Measurements from ENCODE around the gene TGFBRAP1. TPM values are rescaled to one million over a fixed set of nuclear protein-coding genes. Genes with fewer than 3 reads are reported as not detected.
"Not testable (repeated sequence)": the region's sequence is repeated elsewhere in the genome, so short reads cannot be mapped to it uniquely, and the experiment has no call there.

Gene TGFBRAP1
- total and polyA plus RNA-seq, 8 donors, result 4.9 to 35.7 (median 15.8) TPM

DNA sequence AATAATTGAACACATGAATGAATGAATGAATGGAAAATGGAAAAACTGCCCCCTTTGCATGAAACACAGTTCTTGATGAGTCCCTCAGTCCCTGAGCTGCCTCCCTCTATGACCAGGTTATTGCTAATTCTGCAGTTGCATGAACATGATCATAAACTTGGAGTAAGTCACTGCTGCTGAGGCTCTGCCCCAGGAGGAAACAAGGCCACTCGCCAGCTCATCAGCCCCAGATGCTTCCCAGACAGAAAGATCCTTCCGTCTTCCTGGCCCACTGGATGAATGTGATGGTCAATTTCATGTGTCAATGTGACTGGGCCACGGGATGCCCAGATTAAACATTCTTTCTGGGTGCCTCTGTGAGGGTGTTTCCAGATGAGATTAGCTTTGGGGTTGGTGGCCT, 71.6 kb downstream of the TGFBRAP1 start:
- TF ChIP-seq, protein P1, sequence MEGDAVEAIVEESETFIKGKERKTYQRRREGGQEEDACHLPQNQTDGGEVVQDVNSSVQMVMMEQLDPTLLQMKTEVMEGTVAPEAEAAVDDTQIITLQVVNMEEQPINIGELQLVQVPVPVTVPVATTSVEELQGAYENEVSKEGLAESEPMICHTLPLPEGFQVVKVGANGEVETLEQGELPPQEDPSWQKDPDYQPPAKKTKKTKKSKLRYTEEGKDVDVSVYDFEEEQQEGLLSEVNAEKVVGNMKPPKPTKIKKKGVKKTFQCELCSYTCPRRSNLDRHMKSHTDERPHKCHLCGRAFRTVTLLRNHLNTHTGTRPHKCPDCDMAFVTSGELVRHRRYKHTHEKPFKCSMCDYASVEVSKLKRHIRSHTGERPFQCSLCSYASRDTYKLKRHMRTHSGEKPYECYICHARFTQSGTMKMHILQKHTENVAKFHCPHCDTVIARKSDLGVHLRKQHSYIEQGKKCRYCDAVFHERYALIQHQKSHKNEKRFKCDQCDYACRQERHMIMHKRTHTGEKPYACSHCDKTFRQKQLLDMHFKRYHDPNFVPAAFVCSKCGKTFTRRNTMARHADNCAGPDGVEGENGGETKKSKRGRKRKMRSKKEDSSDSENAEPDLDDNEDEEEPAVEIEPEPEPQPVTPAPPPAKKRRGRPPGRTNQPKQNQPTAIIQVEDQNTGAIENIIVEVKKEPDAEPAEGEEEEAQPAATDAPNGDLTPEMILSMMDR (IDR thresholded peaks at IDR 0.05), result no peak
- TF ChIP-seq POLR2A (IDR thresholded peaks at IDR 0.05) (no peak), POLR2AphosphoS5 (IDR thresholded peaks at IDR 0.05) (no peak), EP300 (IDR thresholded peaks at IDR 0.05) (no peak)
- 70 to 89% (median 84%) methylated on average over 3 of the region's 3 CpGs for WGBS, 5 donors
- H3K27ac ChIP-seq, result no peak overlapping the region
- H3K9me3 ChIP-seq, result no peaks in the 10 kb centered on the region
- no peak for DNase-seq
- intact Hi-C loops (cut with DNase I; ENCODE audit: low total_unique reads), result no loop called here
- peaks cover 0 to 11% (median 0%) of the 10 kb centered on the region in 4 donors for H3K36me3 ChIP-seq
- no peak overlapping the region for H3K4me3 ChIP-seq
- H3K27me3 ChIP-seq, result no peaks in the 10 kb centered on the region
- no peaks in the 10 kb centered on the region for H3K4me1 ChIP-seq

DNA sequence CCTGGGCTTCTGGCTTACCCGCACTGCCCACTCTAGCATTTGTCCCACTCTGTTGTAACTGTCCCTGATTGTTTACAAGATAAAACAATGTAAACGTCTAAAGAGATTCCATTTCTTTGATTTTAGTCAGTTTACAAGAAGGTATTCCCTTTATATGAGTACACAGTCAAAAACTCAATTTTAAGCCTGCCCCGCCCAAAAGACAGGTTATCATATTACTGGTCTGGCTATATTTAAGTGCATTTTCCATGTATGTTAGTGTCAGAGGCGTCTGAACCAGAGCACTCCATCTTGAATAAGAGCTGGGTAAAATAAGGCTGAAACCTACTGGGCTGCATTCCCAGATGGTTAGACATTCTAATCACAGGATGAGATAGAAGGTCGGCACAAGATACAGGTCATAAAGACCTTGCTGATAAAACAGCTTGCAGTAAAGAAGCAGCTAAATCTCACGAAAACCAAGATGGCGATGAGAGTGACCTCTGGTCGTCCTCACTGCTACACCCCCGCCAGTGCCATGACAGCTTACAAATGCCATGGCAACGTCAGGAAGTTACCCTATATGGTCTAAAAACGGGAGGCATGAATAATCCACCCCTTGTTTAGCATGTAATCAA, 73.0 kb downstream of the TGFBRAP1 start:
- DNase-seq, result no peak
- Histone ChIP-seq H3K36me3 (no peaks in the 10 kb centered on the region), H3K27me3 (no peaks in the 10 kb centered on the region), H3K9me3 (no peaks in the 10 kb centered on the region), H3K4me1 (no peaks in the 10 kb centered on the region), H3K4me3 (no peak overlapping the region), H3K27ac (no peak overlapping the region)
- TF ChIP-seq POLR2A (IDR thresholded peaks at IDR 0.05) (no peak), POLR2AphosphoS5 (IDR thresholded peaks at IDR 0.05) (no peak), EP300 (IDR thresholded peaks at IDR 0.05) (no peak)
- TF ChIP-seq, protein P1 (IDR thresholded peaks at IDR 0.05), result no peak
- intact Hi-C loops (cut with DNase I; ENCODE audit: low total_unique reads), result no loop called here
- 66 to 80% (median 77%) methylated on average over 11 of the region's 11 CpGs for WGBS, 5 donors

DNA sequence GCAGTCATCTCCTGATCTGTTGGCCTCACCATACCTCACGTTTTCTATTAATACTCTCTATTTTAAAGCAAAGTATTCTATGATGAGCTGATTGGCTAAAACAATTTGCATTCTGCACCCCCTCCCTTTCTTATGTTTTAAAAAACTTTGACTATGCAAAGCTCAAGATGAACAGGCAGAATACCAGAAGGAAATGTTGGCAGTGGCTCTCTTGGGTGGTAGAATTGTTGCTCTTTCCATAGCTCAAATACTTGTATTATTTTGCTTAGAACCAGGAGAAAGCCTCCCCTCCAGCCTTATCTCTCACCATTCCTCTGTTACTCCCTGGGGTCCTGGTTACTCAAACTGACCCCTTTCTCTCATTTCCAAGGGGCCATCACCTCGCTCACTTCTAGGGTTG, 73.6 kb downstream of the TGFBRAP1 start:
- Histone ChIP-seq H3K36me3 (no peaks in the 10 kb centered on the region), H3K27me3 (no peaks in the 10 kb centered on the region), H3K9me3 (no peaks in the 10 kb centered on the region), H3K4me3 (no peak overlapping the region), H3K4me1 (no peaks in the 10 kb centered on the region), H3K27ac (no peak overlapping the region)
- TF ChIP-seq POLR2A (IDR thresholded peaks at IDR 0.05), result no peak
- no peak for TF ChIP-seq POLR2AphosphoS5 (IDR thresholded peaks at IDR 0.05)
- no peak for TF ChIP-seq EP300 (IDR thresholded peaks at IDR 0.05)
- WGBS, 5 donors, result 78 to 85% (median 80%) methylated on average over 2 of the region's 2 CpGs
- intact Hi-C loops (cut with DNase I; ENCODE audit: low total_unique reads), result no loop called here
- DNase-seq, result no peak

DNA sequence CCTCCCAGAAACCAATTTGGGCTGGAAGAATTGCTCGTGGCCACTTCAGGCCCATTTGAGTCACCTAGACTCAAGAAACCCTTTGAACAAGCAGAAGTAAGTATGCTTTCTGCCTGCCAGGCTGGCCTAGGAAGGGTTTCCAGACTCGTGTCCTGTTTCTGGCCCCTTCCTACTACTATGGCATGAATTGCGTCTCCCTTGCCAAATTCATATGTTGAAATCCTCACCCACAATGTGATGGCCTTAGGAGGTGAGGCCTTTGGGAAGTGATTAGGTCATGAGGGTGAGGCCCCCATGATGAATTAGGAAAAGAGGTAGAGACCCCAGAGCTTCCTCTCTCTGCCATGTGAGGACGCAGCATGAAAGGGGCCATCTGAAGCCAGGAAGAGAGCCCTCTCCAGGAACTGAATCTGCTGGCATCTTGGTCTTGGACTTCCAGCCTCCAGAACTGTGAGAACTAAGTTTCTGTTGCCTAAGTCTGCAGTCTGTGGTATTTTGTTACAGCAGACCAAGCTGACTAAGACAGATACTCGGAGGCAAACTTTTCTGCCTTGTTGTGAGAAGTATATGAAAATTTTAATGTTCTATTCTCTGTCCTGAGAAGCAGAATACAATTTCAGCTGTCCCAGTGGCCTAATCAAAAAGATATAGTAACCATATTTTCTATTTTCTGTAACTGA, 74.9 kb downstream of the TGFBRAP1 start:
- Histone ChIP-seq H3K27ac (no peak overlapping the region), H3K4me1 (no peaks in the 10 kb centered on the region), H3K4me3 (no peak overlapping the region), H3K36me3 (no peaks in the 10 kb centered on the region), H3K9me3 (no peaks in the 10 kb centered on the region), H3K27me3 (no peaks in the 10 kb centered on the region)
- intact Hi-C loops (cut with DNase I; ENCODE audit: low total_unique reads), result no loop called here
- TF ChIP-seq, protein P1 (IDR thresholded peaks at IDR 0.05), result no peak
- TF ChIP-seq EP300 (IDR thresholded peaks at IDR 0.05), result no peak
- TF ChIP-seq POLR2A (IDR thresholded peaks at IDR 0.05), result no peak
- no peak for TF ChIP-seq POLR2AphosphoS5 (IDR thresholded peaks at IDR 0.05)
- DNase-seq, result no peak
- 81 to 95% (median 87%) methylated on average over 5 of the region's 5 CpGs for WGBS, 5 donors

DNA sequence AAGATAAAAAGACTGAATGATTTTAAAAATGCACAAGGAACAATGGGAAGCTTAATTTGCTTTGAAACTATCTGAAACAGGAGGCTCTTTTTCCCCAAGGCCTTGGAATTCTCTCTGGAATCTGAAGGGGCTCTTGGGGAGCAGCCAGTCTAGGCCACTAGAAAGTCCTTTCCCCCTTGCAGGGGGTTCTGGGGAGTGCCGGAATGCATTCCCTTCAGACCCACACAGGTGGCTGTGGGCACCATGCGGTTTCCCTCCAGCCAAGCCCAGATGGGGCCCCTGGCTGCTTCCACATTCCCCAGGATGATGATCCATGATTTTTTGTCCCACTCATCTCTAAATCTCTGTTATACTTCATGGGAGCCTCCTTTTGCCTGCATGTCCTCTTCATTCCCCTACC, 77.3 kb downstream of the TGFBRAP1 start:
- TF ChIP-seq EP300 (IDR thresholded peaks at IDR 0.05), result no peak
- TF ChIP-seq POLR2A (IDR thresholded peaks at IDR 0.05), result no peak
- TF ChIP-seq, protein P1 (IDR thresholded peaks at IDR 0.05), result no peak
- TF ChIP-seq POLR2AphosphoS5 (IDR thresholded peaks at IDR 0.05), result no peak
- Histone ChIP-seq H3K27me3 (no peaks in the 10 kb centered on the region), H3K27ac (no peak overlapping the region), H3K4me3 (no peak overlapping the region), H3K9me3 (no peaks in the 10 kb centered on the region), H3K4me1 (no peaks in the 10 kb centered on the region), H3K36me3 (no peaks in the 10 kb centered on the region)
- intact Hi-C loops (cut with DNase I; ENCODE audit: low total_unique reads), result no loop called here
- DNase-seq, result no peak
- 91 to 100% (median 97%) methylated on average over 2 of the region's 2 CpGs for WGBS, 5 donors

DNA sequence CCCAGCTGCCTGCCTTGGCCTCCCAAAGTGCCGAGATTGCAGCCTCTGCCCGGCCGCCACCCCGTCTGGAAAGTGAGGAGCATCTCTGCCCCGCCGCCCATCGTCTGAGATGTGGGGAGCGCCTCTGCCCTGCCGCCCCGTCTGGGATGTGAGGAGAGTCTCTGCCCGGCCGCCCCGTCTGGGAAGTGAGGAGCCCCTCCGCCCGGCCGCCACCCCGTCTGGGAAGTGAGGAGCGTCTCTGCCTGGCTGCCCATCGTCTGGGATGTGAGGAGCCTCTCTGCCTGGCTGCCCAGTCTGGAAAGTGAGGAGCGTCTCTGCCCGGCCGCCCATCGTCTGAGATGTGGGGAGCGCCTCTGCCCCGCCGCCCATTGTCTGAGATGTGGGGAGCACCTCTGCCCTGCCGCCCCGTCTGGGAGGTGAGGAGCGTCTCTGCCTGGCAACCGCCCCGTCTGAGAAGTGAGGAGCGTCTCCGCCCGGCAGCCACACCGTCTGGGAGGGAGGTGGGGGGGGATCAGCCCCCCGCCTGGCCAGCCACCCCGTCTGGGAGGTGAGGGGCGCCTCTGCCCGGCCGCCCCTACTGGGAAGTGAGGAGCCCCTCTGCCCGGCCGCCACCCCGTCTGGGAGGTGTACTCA, 78.4 kb downstream of the TGFBRAP1 start:
- H3K36me3 ChIP-seq; H3K27me3 ChIP-seq; H3K4me3 ChIP-seq; H3K9me3 ChIP-seq; intact Hi-C loops (cut with DNase I; ENCODE audit: low total_unique reads); H3K27ac ChIP-seq; DNase-seq; H3K4me1 ChIP-seq: not testable (repeated sequence)
- WGBS, 5 donors, result 94 to 98% (median 98%) methylated on average over 36 to 43 of the region's 43 CpGs

Data from stomach (tissue), 9 donors.